Fibroblast of skin of right quadriceps (primary cell): ENCODE data around the gene CCDC47.

Experiments used
- DNase-seq: peaks from one replicate; pipeline ENCODE4 v3.0.0-alpha.2; 2013

The CCDC47 gene

DNA sequence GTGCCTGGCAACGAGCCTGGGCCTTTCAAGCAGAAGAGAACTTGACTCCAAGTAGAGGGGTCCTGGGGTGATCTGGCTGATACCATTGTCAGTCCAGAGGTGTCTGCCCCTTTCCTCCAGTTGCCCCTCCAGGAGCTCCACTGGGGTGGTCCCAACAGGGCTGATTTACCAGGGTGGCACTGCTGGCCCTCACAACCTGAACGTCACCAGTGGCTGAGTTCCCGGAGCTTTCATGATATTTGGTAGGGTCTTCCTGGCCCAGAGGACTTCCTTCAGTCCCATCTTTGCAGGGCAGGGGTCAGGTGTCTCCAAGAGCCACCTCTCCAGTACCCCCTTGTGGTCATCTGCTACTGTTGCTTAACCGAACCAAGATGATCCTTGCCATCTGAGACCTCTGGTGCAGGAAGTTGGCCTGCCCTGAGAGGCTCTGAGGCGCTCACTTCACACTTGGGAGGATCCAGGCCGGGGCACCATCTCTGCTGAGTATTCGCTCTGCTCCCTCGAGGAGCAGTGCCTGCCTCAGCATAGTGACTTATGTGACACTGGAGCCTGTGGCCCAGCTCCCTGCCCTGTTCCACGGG lies 76.9 kb downstream of the CCDC47 start:
- DNase-seq = peak; percentile 20

DNA sequence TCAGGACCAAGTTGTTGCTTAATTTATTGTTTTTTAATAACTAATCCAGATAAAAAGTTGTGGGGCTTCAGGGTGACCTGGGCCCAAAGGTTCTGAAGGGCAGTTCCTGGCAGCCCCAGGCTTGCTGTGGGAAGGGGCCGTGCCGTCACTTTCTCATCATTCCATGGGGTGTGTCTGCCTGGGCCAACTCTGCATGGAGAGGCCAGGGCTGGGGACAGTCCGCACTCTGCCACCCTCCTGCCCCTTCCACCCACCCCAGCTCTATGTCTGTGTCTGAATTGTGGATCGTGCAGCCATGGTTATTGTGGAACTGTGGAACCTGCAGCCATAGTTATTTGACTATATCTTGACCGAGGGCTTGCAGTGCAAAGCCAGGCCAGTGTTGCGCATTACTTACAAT lies 77.5 kb downstream of the CCDC47 start:
- no peak for DNase-seq
